Measurements from ENCODE around the gene BAHCC1.
A peak's percentile ranks its signal among the peaks of the same experiment; 100 is the strongest.

Gene BAHCC1

DNA sequence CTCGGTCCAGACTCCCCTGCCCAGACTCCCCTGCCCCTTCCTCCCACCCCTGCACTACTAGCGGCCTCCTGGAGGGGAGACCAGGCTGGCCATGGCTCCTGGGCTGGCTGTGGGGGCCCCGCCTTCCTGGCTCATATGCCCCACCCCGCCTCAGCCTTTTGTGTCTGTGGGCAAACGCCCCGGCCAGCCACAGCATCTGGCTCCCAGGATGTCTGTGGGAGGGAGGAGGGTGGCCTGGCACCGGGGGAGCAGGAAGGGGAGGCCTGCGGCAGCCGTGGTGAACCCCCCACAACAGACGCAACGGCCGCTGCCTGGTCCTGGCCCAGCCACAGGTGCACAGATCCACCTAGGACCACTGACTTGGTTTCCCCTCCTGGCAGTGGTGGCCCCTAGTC, 32.9 kb downstream of the BAHCC1 start:
- DNase-seq = no peak

DNA sequence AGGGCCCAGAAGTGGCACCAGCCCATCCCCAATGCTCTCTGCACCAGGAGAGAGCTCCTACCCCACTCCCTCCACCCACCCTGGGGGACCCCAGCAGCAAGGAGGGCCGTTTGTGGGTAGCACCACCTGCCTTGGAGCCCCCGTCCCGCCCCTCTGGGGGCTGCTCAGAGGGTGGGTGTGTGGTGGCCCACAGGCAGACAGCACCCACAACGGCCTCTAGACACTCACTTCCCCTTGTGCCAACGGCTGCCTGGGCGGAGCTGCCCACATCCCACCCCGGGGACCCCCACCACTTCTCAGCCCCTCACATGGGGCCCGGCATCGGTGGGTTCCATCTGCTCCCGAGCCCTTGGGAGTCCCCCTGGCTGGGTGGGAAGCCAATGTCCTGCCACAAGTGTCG, 33.3 kb downstream of the BAHCC1 start:
- no peak for DNase-seq

DNA sequence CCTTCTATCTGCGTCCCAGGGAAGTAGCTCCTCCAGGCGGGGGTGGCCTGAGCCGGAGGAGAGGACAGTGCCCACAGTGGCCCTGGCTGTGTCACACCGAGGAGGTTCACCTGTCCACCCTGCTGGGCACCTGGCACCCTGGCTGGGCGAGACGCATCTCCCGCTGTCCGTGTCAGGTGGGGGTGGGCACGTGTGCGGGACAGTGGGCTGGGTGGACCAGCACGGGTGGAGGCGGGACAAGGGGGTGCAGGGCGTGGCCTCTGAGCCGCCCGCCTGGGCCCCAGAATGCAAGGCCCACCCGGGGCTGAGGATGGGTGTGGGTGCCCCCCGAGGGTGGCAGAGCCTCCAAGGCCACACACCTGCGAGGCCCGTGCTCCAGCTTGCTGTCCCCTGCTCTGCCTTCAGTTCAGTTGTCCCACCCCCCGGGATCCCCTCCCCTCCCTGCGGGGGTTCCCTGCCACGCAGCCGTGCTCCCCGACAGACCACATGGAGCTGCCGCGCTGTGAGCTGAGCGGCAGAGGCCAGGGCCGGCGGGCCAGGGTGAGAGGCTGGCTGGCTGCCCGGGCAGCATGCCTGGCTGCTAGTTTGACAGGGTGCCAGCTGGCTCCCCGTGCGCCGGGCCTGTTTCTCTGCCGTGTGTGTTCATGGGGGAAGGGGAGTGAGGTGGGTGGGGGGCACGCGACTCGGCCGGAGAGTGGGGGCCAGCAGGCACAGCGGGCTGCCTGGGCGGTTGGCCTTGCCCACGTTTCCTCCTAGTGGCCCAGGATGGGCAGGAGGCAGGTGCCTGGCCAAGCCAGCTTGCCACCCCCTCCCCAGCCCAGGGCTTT, 33.9 kb downstream of the BAHCC1 start:
- peak; percentile 29 for DNase-seq

DNA sequence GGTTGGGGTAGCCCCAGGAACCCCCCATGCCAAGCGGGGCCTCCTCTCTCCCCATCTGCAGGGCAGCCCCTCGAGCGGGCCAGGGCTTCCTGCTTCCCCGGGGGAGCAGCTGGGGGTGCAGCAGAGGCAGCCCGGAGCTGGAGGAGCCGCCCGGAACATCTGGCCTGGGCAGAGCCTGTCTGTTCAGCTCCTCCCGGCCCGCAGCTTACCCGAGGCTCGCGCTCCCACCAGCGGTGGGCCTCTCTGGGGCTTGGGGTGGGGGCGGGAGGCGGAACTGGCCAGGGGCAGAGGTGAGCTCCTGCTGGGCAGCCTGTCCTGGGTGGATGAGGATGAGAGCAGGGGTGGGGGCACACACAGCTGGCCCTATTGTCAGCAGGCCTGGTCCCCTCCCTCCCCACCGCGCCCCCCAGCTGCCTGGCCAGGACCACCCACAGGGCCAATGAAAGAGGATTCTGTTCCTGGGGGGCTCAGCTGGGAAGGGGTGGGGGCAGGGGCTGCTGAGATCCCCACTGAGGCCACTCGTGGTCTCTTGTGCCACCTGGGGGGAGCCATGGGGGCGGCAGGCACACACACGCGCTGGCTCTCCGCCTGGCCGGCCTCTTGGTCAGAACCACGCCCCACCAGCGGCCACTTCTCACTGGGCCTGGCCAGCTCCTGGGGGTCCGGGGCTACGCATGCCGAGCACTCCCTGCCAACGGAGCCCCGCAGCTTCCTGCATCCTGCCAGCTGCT, 34.7 kb downstream of the BAHCC1 start:
- DNase-seq = no peak

DNA sequence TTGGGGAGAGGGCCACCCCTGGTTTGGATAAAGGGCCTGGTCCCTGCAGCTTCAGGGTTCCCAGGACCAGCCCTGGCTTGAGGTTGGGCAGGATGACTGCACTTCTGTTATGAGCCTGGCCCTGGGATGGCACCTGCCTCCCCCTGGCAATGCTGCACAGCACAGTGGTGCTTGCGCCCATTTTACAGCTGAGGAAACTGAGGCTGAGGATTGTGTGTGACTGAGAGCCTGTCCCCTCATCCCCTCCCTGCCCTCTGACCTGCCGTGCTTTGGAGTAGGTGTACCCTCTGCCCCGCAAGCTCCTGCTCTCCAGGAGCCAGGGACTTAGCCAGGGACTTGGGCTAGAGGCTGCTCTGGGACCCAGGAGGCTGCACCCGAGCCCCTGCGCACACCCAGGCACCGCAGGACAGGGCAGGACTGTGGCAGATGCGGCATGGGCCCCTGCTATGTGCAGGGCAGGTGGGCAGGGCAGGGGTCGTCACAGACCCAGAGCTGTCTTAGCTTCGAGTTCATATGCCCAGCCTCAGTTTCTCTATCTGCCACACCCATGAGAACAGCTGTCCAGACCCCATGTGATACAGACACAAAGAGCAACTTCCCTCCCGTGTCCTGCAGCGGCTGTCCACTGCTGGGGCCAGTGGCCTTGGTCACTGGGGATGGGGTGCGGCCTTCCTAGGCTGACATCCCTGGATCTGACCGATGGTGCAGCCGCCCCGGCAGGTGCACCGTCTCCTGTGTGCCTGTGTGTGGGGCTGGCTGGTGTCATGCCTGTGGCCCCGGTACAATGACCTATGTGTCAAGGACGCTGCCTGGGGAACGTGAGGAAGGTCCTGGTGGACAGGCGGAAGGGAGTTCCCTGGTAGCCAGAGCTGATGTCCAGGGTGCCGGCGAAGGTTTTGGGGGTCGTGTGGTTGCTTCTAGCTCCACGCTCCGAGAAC, 36.6 kb downstream of the BAHCC1 start:
- no peak for DNase-seq

DNA sequence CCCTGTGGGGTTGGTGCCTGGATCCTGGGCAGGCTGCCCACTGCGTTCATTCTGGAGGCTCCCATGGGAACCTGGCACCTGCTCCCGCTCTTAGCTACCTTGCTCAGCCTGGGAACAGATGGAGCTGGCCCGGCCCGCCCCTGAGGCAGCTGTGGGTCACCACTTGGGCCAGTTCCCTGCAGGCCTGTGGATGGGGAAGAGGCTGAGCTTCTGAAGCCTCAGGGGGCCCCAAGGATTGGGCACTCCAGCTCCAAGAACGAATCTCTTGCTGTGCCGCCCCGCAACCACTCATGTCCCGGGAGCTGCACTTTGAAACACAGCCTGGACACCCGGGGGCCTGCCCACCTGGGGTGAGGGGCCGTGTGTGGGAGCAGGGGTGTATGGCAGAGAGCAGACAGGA, 37.7 kb downstream of the BAHCC1 start:
- DNase-seq = no peak

DNA sequence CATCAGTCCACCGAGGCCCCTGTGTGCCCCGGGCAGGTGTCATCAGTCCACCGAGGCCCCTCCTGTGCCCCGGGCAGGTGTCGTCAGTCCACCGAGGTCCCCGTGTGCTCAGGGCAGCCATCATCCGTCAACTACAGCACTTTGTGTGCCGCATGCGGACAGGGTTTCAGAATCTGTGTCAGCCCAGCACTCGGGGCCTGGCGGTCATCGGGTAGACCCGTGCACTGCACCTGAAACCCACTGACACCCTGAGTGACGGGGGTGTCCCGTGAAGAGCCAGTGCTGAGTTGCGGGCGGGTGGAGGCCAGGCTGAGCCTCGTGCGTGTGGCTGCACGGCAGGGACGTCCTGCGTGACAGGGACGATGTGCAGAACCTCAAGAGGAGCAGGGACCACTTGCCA, 38.4 kb downstream of the BAHCC1 start:
- DNase-seq = no peak

DNA sequence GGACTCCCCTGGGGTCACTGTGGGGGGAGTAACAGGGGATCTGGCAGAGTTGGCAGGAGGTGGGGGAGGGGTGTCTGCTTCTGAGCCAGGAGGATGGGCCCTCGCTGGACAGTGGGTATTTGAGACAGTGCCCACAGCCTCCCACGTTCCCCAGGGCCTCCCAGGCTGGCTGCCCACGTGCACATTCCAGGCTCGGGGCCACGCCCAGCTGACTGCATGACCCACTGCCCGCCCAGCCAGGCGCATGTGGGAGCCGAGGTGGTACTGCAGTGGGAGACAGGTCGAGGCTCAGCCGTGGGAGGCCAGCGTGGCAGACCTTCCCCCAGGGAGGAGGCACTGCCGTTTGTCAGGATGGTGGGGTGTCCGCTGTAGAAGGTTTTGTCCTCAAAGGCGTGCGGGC, 38.8 kb downstream of the BAHCC1 start:
- DNase-seq = peak; percentile 65

DNA sequence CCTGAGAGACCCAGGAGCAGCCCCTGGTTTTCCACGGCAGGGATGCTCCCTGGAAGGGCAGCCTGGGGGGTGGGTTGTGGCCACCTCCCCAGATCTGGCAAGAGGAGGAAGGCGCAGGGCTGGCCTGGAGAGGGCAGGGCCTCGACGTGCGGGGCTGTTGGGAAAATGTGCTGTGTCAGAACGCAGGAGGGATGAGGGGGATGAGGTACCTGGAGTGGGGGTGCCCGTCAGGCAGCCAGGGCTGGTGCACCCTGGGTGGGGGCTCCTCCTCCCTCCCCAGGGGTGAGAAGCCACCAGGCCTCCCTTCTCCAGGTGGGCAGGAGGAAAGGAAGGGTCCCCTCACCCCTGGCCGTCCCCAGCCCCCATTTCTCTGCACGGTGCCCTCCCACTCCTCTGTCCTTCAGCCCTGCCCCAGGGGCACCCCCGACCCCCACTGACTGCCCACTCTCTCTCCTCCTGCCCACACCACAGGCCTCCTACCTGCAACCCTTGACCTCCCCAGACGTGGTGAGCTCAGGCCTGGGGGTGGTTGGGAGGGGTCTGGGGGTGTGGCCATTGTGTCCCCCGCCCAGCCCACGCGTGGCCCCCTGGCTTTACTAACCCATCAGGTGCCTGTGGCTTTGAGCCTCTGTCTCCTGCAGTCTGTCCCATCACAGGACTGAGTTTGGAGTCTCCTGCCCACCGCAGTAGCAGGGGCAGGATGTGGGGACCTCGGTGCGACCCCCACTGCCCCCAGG, 39.6 kb downstream of the BAHCC1 start:
- no peak for DNase-seq

DNA sequence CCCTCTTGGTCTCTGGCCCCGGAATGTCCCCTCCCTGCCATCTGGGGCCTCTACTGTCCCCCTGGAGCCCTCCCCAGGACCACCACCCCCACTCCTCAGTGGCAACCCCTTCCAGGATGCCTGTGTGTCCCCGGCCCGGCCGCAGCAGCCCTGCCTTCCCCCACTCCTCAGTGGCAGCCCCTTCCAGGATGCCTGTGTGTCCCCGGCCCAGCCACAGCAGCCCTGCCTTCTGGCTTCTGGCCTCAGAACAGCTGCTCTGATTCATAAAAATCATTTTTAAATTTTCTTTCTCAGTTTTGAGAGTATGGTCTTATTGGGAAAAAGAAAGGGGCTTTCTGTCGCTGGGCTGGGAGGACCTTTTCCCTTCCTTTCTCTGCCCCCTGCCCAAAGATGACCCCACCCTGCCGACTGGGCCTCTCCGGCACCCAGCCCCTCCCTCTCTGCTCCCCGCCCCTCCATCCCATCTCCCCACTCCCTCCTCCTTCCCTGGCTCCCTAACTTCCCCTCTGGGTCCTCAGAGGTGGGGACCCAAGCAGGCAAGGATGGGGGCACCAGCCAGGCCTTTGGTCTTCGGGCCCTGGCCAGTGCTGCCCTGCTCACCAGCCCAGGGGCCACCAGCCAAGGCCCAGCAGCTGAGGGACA, 40.5 kb downstream of the BAHCC1 start:
- no peak for DNase-seq

DNA sequence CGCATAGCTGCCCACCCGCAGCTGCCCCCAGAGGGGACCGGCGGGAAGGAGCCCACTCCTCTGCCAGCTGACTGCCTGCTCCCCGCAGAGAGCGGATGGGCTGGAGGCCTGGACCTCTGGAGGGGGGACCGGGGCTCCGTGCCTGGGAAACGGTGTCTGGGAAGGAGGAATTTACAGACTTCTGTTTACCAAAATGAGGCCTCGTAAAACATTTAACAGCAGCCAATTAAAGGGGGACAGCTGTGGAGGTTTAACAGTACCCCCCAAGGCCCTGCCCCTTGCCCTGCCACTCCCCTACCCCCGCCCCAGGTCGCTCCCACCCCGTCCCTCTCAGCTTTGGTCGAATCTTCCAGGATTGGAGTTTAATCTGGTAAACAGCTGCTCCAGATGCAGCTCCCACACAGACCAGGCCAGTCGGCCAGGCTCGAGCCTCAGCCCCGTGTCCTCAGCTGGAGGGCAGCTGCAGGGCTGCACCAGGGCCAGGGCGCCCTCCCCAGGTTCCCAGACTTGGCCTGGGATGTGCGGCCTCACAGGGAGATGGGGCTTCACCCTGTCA, 41.1 kb downstream of the BAHCC1 start:
- DNase-seq = no peak

DNA sequence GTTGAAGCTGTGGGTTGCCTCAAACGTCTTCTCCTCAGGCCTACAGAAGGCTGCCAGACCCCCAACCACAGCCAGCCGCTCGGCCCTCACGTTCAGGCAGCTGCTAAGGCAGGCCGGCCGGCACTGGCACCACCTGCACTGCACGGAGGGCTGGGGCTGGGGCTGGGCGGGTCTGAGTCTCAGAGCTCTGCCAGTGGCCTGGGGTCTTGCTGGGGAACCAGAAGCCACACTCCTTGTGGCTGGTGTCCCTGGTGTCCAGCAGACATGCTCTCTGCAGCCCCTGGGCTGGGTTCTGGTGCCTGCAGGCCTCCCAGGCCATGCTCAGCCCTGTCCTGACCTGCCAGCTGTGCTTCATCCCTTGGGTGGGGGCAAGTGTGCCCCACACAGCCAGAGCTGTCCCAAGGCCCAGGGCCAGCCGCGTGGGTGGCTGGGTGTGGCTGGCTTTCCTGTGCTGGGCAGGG, 42.0 kb downstream of the BAHCC1 start:
- no peak for DNase-seq

DNA sequence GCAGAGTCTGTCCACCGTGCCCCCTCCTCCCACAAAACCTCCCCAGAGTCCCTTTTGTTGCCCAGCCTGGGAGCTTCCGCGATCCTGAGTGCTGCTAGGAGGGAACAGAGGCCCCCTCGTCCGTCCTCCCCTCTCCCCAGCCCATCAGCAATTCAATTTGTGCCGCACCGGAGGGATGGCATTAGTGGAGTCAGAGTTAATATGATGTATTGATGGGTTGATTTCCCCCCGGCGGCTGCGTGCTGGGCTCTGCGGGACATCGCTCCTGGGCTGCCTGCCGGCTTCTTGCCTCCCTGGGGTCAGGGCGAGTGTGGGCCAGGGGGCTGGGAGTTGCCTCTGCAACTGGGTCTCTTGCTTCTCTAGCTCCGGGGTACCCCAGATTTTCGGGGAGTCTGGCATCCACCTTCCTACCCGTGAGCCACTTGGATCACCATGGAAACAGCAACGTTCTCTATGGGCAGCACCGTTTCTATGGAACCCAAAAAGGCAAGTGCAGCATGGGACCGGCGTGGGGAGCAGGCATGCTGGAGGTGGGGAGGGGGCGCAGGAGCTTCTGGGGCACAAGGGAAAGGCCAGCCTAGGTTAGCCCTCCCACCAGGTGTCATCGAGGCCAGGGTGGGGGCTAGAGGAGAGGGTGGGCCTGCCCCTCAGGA, 42.9 kb downstream of the BAHCC1 start:
- no peak for DNase-seq

DNA sequence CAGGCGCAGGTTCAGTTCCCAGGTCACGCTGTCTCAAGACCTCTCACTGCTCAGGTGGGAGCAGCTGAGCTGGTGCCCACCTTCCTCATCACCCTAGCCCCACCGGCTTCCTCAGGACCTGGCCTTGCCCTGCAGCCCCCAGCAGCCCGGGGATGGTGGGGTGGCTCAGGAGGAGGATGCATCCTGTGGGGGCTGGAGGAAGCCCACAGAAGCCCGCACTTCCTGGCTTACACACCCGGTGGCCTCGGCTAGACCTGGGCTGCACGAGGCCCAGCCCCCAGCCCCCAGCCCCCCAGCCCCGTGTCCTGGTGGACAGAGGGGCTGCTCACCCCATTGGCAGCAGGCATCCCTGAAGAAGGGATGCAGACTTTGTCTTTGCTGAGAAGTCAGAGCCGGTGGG, 43.4 kb downstream of the BAHCC1 start:
- DNase-seq = no peak

DNA sequence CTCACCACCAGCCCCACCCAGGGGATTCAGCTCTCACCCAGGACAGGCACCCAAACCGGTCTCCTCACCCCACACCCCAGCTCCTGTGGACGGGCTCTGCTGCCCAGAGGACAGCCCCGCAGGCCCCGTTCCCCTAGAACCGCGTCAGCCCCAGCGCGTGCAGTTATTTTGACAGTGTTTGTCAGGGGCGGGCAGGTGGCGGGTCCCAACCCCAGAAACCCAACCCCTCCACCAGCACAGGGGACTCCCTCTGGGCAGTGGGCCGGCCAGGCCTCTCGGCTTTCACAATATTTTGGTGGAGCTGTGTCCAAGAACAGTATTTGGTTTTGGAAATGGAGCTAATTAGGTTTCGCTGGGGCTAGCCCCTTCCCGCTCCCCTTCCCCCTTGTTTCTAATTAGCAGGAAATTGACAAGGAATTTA, 44.8 kb downstream of the BAHCC1 start:
- no peak for DNase-seq

DNA sequence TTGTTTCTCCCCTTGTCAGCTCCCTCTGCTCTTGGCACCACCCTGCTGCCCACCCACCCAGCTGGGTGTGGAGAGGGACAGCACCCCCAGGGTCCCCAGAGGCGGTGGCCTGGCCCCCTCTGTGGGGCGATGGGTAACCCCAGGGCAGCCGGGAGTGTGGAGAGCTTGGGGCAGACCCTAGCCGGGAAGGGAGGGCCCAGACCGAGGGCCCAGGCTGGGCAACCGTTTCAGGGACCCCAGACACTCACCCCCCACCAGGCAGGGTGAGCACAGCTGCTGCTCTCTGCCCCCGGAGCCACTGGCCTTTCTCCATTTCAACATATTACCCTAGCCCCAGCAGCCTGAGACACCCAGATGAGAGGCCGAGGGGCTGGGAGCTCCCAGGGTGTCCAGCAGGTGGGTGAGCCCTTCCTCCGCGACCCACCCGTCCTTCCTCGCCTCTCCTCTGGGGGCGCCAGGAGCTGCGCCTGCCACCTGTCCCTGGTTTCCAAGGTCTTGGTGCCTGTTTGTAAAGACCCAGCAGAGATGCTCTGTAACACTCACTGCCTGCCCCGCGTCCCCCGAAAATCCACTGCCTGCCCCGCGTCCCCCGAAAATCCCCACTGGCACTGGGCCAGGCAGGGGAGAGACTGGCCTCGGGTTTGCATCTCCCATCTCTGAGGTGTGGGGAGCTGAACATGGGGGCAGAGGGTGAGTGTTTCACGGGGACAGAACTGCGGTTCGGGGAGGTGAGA, 45.4 kb downstream of the BAHCC1 start:
- no peak for DNase-seq

DNA sequence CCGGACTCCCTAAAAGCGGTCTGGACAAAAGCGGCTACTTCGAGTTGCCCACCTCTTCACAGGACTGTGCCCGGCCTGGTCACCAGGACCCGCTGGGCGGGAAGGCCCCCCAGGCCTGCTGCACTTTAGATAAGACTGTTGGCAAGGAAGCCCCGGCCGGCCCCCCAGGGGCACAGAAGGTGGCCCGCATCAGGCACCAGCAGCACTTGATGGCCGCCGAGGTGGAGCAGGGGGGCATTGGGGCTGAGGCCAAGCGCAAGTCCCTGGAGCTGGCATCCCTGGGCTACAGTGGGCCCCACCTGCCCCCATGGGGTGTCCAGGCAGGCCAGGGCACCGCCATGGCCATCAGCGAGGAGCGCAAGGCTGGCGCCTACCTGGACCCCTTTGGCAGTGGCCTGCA, 47.5 kb downstream of the BAHCC1 start:
- no peak for DNase-seq

DNA sequence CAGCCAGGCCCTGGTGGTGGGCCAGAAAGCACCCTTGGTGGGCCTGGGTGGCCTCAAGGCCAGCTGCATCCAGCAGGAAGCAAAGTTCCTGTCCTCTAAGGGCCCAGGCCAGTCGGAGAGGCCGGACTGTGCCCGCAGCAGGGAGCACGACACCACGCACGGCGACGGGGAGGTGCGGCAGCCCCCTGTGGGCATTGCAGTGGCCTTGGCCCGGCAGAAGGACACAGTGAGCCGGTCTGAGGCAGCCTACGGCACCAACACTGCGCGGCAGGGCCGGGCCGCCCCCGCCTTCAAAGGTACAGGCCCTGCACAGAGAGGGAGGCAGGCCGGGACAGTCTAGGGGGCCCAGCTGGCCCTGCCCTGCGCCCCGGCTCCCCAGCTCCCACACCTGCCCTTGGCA, 48.0 kb downstream of the BAHCC1 start:
- DNase-seq = no peak

DNA sequence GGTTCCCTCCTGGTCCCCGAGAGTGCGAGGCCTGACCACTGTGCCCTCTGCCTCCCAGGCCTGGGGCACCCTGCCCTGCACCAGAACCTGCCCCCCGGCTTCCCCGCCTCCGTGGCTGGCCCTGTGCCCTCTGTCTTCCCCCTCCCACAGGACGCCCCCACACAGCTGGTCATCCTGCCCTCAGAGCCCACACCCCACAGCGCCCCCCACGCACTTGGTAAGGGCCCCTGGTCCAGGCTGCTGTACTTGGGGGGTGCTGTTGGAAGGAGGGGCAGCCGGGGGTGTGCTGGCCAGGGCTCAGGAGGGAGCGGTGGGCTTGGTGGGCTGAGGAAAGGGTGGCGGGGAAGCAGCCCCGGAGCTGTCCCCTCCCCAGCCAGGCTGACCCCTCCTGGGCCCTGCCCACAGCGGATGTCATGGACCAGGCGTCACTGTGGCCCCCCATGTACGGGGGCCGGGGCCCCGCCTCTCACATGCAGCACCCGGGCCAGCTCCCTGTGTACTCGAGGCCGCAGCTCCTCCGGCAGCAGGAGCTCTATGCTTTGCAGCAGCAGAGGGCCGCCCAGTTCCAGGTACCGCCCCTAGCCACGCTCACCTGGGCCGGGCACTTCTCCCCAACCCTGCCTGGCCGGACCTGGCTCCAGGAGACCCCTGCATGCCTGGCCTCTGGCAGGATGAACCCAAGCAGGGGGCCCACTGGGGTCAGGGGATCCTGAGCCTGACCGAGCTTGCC, 49.5 kb downstream of the BAHCC1 start:
- DNase-seq = no peak
